VCaP (cell line): ENCODE data around the gene PARD3B.

Experiments used
- H3K27ac ChIP-seq: fragments of 450-650 bp; 2 replicates; pipeline ENCODE4 v1.5.1; 2017
- TF ChIP-seq, protein P1 (sequence below): fragments of 450-650 bp; conservative IDR thresholded peaks from 2 replicates; pipeline ENCODE4 v1.5.1; 2017; ENCODE audit warnings: mild to moderate bottlenecking, moderate library complexity

Gene PARD3B

DNA sequence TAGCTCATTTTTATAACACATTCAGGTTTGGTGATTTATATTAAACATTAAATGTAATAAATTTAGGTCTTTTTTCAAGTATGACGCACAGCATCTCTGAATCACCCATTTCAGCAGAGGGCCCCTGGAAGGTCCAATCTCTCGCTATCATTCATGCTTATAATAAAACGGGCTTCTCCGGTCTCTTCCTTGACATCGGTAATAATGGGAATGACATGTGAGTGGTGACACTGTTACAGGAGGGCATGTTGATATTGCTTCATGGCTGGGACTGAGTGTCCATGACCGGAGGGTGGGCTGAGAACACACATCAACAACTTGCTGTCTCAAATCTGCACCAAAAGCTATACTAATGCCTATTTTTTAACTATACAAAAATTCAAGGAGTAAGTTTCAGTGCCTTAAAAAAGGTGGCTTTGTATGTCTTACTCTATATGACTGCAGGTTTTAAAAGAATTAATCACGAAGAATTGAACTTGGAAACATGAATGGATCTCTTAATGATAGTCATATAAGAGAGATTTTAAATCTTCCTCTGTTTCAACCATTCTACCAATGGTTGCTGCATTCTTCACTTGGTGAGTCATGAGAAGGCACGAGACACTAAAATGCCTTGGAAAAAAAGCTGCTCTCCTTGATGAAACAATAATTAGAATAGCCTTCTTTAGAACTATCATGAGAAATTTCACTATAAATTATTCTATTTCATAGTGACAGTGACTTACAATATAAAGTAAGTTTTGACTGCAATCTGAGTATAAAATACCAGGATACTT is 1035.1 kb downstream of the PARD3B start:
- TF ChIP-seq, protein P1, sequence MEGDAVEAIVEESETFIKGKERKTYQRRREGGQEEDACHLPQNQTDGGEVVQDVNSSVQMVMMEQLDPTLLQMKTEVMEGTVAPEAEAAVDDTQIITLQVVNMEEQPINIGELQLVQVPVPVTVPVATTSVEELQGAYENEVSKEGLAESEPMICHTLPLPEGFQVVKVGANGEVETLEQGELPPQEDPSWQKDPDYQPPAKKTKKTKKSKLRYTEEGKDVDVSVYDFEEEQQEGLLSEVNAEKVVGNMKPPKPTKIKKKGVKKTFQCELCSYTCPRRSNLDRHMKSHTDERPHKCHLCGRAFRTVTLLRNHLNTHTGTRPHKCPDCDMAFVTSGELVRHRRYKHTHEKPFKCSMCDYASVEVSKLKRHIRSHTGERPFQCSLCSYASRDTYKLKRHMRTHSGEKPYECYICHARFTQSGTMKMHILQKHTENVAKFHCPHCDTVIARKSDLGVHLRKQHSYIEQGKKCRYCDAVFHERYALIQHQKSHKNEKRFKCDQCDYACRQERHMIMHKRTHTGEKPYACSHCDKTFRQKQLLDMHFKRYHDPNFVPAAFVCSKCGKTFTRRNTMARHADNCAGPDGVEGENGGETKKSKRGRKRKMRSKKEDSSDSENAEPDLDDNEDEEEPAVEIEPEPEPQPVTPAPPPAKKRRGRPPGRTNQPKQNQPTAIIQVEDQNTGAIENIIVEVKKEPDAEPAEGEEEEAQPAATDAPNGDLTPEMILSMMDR, result no peak
- H3K27ac ChIP-seq, result no peak overlapping the region

DNA sequence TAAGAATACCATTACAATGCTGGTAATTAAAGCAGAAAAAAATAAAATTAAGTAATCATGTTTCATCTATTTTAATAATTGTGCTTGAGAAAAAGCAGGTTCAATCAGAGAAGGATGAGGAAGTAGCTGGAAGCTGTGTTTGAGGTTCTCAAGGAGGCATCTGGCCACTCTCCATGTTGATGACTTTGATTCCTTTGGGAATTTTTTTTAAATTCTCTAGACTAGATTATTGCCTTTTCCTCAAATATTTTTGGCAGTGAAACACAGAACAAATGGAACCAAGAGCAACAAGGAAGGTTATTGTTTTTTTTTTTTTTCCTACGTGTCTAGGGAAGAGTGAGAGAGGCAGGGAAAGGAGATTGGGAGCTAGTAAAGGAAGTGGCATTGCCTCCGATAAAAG is 1037.1 kb downstream of the PARD3B start:
- TF ChIP-seq, protein P1, result no peak
- no peak overlapping the region for H3K27ac ChIP-seq

DNA sequence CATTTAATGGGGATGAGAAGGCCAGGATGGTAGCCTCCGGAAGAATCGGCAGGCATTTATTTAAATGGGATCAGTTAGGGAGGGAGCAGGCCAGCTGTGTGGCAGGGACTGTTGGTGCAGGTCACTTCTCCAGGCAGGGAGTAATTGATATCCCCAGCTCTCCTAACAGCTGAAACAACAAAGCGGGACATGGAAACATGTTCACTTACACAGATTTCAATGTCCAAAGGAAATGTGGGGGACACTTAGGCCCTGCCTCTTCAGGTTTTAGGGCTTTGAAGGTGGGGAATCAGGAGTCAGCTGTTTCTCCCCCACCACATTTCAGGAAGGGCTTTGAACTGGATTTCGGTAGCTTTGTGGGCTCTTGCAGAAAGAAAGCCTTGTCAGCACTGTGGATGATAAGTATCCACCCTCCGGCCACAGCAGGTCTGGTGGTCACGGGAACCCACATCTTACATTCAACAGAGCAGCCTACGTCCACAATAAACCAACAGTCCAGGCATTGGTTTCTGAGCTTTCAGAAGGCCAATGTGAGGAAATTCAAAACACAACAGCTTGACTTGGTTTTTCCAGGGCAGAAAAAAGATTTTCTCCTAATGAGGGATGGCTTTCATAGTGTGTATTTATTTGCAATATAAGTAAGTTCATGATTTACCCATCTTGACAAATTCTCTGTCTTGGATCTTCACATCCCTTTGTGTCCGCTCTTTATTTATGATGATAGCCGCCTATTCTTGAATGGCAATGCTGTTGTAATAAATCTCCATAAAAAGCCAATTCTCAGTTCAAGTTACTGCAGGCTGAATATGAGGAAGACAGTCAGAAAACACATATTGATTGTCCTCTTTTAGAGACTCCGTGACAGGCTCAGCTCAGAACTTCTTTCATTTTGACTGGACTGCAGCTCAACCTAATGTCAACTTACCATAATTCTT is 1040.4 kb downstream of the PARD3B start:
- no peak overlapping the region for H3K27ac ChIP-seq
- TF ChIP-seq, protein P1, result no peak

DNA sequence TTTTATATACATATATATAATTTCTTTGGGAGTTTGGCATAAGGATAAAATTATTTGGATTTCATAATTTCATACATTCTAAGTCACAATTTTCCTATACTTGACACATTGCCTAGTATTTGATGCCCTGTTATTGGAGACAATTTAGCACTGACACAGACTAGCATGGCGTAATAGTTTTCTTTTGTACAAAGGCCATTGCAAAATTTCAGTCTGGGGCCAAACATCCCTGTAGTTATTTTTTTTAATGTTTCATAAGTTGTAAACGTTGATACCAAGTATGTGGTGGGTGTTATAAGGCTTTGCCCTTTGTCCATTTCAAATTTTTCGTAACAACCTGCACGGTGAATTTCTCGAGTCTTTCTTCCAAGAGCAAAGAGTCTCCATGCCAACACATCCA is 1041.4 kb downstream of the PARD3B start:
- no peak overlapping the region for H3K27ac ChIP-seq
- TF ChIP-seq, protein P1, result no peak

DNA sequence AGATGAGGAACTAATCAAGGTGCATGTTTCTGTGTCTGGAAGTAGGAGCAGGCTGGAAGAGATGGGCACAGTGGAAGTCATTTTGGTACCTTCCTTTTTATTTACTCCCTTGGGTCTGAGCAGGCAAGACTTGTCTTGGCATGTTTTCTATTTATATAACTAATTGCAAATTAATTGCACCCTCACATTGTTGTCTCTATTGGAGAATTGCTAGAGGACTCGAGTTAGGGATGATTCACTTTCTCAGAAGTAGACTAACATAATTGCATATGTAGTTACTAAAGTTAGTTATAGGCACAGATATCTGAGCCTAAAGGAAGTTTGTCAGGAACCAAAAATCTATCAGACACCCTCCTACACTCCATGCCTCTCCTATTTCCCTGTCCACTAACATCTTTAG is 1044.2 kb downstream of the PARD3B start:
- H3K27ac ChIP-seq, result no peak overlapping the region
- TF ChIP-seq, protein P1, result no peak

DNA sequence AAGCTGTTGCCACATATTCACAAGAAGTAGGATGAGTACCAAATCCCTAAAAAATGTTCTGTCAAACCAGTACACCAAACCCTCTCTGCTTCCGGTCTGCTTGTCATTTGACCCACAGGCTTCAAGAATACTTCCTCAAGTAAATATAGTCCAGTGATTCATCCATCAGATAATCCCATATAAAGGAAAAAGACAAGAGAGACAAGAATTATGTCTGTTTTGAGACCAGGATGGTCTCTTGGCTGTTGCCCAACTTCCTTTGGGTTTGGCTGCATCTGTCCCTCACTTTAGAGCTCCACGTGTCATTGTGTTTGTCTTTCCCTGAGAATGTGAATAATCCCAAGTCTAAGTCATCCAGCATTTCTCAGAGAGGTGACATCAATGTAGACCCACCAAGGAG is 1045.5 kb downstream of the PARD3B start:
- H3K27ac ChIP-seq, result no peak overlapping the region

DNA sequence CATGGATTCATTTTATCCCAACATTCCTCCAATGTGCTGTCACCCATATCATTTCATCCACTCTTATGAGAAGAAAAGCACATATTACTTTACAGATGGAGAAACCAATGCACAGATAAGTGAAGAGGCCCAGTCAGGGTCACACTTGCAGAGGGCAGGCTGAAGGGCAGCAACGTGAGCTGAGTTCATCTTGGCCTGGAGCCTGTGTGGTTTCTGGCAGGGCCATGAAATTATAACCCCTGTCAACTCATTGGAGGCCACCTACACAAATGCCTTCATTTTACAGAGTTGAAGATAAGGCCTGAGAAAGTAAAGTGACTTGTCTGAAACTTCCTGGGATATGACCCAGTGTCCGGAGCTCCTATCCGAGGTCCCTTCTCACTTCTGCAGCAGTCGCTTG is 1048.6 kb downstream of the PARD3B start:
- TF ChIP-seq, protein P1, result no peak
- no peak overlapping the region for H3K27ac ChIP-seq

More for the DNA sequence above, 1045.5 kb downstream of the PARD3B start:
- TF ChIP-seq, protein P1, result no peak
